Hematopoietic multipotent progenitor cell treated with erythropoietin and hydrocortisone succinate and interleukin-3 and kit ligand, for 8 days (in vitro differentiated cells): ENCODE results near the gene ATP5ME.

Experiments used
- DNase-seq: peaks from one replicate; pipeline ENCODE4 v3.0.0-alpha.2; 2015

ATP5ME gene

GRCh38 chr4:632196-632790, 41.8 kb downstream of the ATP5ME start:
- no peak for DNase-seq

DNA sequence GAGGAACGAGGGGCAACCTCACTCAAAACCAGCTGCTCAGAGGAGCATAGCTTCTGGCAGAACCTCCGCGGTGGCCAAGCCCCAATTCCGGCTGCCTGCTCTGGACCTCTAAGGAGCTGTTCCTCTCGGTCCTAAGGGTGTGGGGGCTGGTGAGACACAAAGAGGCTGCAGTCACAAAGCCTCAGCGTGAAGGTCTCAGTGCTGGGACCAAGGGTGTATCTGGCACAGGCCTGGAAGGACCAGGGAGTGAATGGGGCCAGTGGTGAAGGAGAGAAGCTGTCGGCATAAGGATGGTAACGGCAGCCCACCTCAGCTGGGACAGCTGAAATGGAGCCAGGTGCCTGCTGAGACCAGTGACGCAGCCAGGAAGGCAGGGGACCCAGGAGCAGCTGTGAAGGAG, 43.4 kb downstream of the ATP5ME start:
- no peak for DNase-seq

- no peak for DNase-seq
Measured at GRCh38 chr4:629915-630641, 44.0 kb downstream of the ATP5ME start.

DNA sequence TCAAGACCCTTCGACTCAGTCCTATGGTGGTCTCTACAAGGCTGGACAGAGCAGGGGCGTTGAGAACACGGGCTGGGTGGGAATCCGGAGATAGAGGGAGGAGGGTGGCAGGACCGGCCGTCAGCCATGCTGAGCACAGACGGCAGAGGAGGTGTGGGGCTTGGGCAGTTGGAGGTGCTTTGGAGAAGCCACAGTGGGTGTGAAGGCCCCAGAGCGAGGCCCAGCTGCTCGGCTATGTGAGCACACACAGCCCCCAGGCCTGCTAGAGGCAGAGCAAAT, 44.5 kb downstream of the ATP5ME start:
- no peak for DNase-seq

GRCh38 chr4:628821-629635, 45.0 kb downstream of the ATP5ME start:
- no peak for DNase-seq

DNA sequence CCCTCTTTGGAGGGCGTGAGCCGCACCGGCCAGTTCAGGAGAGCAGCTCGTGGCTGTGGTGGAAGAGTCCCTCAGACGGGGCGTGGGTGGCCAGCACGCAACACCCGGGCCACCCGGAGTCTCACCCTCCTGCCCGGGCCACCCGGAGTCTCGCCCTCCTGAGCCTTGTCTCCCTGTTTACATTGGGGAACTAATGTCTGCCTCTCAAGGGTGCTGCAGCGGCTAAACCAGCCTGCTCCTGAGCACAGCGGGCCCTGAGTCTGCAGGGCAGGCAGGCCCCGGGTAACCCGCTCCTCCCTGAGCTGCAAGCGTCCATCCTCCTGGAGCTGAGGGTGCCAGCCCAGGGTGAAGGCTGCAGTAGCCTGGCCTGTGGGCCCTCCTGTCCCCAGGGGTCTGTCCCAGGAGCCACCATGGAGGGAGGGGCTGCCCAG, 45.8 kb downstream of the ATP5ME start:
- no peak for DNase-seq

GRCh38 chr4:627347-628125, 46.5 kb downstream of the ATP5ME start:
- DNase-seq: no peak

GRCh38 chr4:626201-627091, 47.6 kb downstream of the ATP5ME start:
- DNase-seq: no peak

- DNase-seq: no peak
Measured at GRCh38 chr4:625631-626161, 48.4 kb downstream of the ATP5ME start.

DNA sequence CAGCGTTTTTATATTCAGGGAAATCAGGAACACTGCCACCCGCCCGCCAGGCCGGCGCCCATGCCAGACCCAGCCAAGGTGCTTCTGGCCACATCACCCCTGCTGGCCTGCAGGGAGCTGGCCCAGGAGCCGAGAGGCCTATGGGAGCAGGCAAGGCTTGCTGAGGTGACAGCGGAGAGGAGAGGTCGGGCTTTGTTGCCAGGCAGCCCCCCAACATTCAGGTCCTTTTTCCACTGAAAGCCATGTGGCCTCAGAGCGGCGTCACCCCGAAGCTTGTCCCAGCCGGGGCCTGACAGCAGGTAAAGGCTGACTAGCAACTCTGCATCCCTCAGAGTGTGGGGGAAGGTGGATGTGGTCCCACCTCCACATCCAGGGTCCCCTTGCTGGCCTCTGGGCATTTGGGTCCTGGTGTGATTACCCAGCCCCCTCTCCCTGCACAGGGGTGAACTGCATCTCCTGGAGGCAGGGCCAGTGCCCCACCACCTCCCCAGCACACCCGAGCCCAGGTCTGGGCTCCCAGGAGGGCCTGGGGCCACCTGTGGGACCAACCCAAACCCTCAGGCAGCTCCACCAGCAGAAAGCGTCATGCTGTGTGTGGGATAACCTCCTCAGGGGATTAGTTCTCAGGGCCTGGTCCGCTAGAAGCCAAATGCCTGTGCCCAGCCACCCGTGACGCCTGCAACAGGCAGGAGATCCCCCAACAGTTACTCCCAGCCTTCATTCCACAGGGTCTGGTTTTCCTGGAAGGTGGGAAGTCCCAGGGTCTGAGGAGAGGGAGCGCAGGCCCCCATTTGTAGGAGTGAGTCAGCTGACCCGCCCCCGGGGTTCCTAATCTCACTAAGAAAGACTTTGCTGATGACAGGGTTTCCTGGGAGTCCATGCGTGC, 49.1 kb downstream of the ATP5ME start, which contains the start of gene PDE6B:
Gene PDE6B (plus strand): TSS at position 869 of the 886 bp plus-strand sequence. CDS start 54 bp downstream, outside the sequence.
- DNase-seq: no peak

DNA sequence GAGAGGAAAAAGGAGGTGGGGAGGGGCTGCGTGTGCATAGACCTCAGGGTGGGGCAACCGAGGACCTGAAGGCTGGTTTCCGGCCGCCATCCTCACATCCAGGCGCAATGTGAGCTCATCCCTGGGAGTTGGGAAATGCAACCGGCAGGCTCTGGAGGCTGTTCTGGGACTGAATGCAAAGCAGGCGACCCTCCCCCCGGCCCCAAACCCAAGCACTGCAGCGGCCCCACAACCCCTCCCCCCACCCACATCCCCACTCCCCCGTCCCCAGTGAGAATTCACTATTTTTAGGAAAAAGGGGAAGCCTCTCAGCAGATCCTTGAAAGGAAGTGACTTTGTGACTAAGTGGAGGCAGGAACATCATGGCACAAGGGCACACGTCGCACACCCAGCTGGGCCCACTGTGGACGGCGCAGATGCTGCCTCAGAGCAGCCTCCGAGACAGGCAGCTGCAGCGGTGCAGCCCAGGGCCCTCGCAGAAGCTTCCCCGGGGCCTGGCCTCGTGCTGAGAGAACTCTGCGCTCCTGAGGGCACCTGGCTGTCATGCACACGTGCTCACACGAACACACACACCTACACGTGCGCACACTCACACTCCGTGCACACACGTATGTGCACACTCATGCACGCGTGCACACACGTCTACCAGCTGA, 50.0 kb downstream of the ATP5ME start:
- DNase-seq: no peak

GRCh38 chr4:622996-623913, 50.8 kb downstream of the ATP5ME start:
- no peak for DNase-seq
